HG03280 (cell line): Measurements from ENCODE around the gene FRA10AC1.

Experiments used
- ATAC-seq: cut with Tn5 transposase; IDR thresholded peaks from one replicate; pipeline ENCODE4 v1.9.1; 2021; ENCODE audit warnings: mild to moderate bottlenecking, moderate library complexity; ENCODE audit not compliant: unreplicated experiment

FRA10AC1 gene

DNA sequence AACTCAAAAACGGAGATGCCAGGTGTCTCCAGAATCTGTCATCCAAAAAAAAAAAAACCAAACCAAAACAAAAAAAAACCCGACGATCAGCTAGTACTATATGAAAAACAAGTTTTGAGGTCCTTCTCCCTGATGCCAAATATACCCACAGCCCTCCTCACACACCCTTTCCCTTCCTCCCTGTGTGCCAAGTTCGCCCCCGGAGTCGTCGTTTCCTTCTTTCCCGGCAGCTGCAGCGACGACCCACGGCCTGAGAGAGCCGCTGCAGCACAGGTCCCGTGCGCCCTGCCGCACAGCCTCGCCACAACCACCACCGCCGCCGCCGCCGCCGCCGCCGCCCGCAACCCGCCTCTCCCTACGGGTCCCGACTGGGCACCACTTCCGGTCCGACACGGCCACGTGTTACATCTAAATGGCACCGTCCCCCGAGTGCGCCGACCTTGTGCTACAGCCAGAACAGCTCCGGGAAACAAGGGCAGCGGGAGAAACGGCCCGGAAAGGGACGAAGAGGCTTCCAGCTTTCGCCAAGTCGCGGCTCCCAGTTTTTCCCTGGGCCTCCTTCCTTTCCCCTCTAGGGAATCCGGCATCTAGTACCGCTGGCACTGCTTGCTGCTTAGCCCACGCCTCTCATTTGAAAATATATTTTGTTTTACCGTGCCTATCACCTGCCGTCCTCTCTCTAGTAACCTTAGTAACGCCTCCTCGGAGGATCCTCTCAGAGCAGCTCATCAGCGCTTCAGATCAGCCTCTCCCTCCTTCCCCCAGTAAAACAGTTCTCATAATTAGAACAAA, at the start of gene FRA10AC1:
Gene FRA10AC1 (minus strand): TSS at position 383 of the 792 bp plus-strand sequence. CDS start 2,486 bp downstream, outside the sequence.
- ATAC-seq = peak; percentile 86

DNA sequence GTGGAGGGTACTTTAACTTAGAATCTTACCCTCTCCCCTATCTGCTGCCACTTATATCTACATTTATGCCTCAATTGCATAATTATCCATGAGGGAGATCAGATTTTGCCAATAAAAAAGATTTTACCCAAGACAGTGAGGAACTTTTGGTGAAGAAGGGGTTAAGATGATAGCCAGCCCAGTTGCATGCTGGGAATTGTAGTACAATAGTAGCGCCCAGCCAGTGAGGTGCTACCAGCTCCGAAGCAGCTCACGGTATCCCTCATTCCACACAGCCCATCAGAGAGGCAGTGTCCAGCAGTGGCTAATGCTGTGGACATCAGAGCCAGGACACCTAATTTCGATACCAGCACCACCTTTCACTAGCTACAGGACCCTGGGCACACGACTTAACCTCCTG, 49.4 kb upstream of the FRA10AC1 start:
- ATAC-seq = no peak

DNA sequence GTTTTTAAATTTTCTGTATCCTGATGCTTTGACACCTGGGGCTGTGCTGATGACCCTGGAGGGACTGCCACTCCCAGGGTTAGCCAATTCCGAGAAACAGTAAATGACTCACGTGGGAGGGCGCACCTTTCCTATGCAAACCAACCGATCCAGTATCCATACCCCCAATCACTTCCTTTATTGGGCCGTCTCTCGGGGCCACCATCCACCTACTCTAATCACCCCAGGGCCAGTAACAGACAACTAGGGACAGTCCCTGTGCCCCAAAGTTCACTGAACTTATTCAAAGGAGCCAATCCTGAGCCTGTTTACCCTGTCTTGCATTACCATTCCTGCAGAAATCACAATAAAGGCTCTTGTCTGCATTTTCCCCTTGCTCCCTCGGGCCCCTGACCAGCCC, 48.7 kb upstream of the FRA10AC1 start:
- ATAC-seq = no peak

- ATAC-seq = no peak
Measured at GRCh38 chr10:93749218-93749799, 46.9 kb upstream of the FRA10AC1 start.

- no peak for ATAC-seq
Measured at GRCh38 chr10:93746844-93747284, 44.5 kb upstream of the FRA10AC1 start.

DNA sequence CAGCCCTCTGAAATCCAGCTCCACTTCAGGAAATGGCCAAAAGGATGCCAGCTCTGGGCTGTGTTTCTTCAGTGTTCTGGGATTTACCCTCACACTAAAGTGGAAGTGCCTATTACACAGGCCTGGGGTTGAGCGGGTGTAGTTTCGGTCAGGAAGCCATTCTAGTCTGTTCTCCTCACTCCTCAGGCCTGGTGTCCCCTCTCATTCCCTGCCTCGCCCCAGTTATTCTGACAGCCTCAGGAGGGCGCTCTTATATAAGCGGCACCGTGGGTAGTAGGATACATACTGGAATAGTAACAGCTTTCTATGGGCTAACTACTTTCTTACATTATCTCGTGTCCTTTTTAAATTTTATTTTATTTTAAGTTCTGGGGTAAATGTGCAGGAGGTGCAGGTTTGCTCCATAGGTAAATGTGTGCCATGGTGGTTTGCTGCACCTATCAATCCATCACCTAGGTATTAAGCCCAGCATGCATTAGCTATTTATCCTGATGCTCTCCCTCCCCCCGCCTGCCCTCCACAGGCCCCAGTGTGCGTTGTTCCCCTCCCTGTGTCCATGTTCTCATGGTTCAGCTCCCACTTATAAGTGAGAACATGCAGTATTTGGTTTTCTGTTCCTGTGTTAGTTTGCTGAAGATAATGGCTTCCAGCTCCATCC, 43.1 kb upstream of the FRA10AC1 start:
- no peak for ATAC-seq

DNA sequence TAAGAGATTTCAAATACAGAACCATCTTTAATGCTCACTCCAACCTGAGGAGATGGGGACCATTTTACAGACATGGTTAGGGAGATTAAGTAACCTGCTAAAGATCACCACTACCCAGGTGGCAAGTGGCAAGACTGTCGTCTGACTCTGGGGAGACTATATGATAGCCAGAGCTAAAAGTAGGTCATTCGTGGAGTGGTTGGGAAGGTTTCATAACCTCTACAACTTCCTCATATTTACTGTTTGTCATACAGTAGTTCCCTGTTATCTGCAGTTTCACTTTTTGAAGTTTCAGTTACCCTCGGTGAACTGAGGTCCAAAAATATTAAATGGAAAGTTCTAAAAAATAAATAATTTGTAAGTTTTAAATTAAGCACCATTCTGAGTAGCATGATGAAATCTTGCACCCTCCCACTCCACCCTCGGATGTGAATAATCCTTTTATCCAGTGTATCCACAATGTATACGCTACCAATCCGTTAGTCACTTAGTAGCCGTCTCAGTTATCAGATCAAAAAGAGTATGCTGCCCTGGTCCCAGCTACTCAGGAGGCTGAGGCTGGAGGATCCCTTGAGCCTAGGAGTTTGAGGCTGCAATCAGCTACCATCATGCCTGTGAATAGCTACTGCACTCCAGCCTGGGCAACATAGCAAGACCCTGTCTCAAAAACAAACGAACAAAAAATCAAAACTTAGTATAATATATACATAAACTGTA, 40.4 kb upstream of the FRA10AC1 start:
- peak; percentile 60 for ATAC-seq

DNA sequence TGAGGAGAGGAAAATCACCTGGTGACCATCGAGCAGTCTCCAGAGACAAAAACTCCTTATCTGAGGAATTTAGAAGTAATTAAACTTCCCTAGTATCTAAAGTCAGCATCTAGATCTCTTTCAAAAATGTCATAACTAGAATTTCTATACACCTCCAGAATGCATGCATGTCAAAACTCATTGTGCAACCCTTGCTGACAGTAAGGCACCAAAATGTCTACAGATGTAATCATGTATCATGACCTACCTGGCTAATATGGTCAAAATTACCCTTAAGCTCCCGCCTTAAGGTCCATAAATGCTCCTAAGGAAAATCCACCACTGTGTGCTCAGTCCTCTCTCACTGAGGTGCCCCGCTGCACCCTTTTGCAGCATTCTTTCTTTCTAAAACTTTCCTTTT, 39.0 kb upstream of the FRA10AC1 start:
- no peak for ATAC-seq

DNA sequence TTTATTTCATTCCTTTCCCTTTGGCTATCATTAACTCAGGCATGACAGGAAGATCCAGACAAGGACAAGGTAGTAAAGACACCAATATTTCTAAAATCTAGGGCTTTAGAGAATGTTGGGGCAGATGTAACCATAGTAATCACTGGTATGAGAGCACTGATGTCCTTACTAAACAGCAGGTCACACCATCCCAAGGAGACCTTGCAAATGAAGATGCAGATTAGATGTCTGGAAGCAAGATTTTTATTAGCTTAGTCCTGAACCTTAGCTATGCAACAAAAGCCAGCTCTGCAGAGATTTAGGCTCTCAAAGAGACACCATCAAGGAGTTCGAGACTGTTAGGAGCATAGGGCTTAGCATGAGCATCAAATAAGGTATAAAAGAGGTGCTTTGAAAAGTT, 23.6 kb upstream of the FRA10AC1 start:
- ATAC-seq = no peak

GRCh38 chr10:93723153-93723552, 20.8 kb upstream of the FRA10AC1 start:
- no peak for ATAC-seq

GRCh38 chr10:93722550-93722949, 20.2 kb upstream of the FRA10AC1 start:
- ATAC-seq = no peak

- ATAC-seq = no peak
Measured at GRCh38 chr10:93719901-93720300, 17.5 kb upstream of the FRA10AC1 start.

DNA sequence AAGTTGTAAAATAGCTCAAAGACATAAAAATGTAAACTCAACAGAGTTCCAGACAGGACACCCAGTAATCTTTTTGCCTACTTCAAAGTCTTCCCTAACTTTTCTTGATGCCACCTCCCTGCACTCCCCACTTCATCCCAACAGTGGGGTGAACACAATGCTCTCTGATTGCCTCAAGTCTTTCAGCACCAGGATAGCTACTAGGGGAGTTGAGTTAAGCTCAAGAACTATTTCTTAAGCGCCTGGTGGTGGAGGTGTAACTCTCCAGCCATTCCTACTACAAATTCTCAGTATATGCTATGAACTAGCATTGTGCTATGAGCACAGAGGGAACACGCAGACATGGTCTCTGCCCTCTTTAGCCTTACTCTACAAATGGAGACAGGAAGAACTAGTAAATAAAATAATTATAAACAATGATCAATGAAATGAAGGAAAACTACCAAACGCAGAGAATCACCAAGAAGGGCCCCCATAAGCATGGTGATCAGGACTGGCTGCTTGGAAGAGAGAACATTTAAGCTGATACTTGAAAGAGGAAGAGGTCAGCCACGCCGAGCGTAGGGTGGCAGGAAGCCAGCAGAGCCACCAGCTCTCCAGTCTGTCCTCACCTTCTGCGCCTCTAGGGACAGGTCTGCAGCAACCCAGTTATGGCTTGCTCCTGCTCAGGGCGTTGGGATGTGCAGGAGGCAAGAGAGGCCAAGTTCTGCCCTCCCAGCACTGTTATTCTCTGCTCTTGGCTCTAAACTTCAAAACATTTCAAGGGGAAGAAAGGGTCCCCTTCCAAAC, 16.7 kb upstream of the FRA10AC1 start:
- ATAC-seq = no peak

GRCh38 chr10:93716766-93717165, 14.4 kb upstream of the FRA10AC1 start:
- ATAC-seq = no peak

DNA sequence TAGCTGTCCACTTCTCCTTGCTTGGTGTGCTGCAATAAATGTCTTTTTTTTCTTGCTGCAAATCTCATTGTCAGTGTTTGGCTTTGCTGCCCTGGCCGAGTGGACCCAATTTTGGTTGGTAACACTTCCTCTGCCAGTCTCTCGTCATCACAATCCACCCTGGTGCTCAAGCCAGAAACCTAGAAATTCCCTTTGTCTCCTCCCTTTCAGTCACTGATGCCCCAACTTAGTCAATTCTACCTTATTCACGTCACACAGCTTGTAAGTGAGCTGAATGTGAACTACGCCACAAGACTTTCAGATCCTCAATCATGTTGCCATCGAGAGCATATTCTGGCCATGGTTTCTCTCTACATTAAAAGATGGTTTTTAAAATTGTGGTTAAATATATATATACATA, 13.0 kb upstream of the FRA10AC1 start:
- peak; percentile 88 for ATAC-seq

- ATAC-seq = no peak
Measured at GRCh38 chr10:93712593-93712992, 10.2 kb upstream of the FRA10AC1 start.

GRCh38 chr10:93711891-93712290, 9.5 kb upstream of the FRA10AC1 start:
- ATAC-seq = no peak

DNA sequence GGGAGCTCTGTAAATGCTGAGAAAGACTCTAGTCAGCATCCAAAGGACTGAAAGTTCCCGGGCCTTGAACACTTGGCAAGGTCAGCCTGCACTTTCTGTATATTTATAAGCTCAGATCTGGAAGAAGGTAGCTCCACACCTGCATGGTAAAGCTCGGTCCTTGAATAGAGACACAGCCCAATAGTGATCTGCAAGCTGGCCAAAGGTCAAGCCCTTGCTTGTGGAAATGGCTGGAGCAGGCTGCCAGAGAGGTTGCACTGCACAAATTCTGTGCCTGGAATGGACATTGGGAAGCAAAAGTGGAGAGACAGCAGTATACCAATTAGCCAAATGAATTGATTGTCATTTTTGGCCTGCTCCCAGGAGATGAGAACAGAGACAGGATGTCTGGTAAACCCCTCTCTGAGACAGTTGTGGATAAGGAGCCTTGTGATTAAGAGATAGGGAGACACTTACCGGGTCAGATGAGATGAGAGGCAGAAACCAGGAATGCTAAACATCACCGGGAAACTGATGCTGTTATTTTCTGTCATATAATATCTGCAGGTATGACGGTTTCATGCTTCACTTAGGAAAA, 8.0 kb upstream of the FRA10AC1 start:
- no peak for ATAC-seq

DNA sequence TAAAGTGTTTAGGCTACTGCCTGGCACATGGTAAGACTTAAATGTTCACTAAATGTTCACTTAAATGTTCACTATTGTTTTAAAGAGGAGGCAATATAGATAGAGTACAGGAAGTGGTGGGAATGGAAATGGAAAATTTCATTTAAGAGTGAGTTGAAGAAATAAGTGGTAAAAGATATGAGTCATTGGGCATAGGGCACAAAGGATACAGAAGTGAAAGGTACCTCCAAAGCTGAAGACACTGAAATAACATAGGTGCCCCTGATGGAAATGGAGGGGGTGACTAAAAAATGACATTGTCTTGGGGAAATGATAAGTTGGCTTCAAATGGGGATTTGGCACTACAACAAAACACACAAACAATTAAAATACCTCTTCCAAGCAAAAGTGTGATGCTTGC, 5.2 kb upstream of the FRA10AC1 start:
- ATAC-seq = no peak

DNA sequence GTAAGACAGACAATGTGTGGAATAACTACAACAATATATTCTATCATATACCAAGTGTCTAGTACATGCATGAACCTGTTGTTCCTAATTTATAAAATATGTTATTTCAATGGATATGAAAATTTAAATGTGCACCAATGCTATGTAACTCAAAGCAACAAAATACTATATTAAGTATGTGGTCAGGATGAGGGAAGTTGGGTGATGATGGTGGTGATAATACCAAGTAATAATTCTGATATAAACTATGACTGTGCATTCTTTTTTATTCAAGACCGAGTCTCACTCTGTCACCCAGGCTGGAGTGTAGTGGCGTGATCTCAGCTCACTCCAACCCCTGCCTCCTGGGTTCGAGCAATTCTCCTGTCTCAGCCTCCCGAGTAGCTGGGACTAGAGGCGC, 2.1 kb upstream of the FRA10AC1 start:
- ATAC-seq = no peak
